ENCODE measurements around the gene PDZD11.

DNA sequence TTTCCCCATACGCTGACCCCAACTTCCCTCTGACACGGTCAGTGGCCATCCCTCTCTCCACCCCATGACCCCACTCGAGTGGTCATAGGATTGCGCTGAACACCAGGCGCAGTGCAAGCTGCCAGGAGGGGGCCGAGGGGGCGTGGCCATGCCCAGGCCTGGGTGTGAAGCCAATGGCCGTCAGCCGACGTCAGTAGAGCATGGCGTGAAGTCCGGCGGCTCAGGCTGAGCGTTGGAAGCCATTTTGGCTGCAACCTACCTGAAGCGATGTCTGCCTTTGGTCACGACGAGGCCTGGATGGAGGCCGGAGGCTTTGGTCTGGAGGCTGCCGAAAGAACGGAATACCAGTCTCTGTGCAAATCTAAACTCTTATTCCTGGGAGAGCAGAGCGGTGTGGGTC lies 7.8 kb downstream of the PDZD11 start, which contains the start of gene RAB41:
- no peak for TF ChIP-seq EZH2 (IDR thresholded peaks at IDR 0.05; ENCODE audit: low read depth)
- TF ChIP-seq, protein P1, sequence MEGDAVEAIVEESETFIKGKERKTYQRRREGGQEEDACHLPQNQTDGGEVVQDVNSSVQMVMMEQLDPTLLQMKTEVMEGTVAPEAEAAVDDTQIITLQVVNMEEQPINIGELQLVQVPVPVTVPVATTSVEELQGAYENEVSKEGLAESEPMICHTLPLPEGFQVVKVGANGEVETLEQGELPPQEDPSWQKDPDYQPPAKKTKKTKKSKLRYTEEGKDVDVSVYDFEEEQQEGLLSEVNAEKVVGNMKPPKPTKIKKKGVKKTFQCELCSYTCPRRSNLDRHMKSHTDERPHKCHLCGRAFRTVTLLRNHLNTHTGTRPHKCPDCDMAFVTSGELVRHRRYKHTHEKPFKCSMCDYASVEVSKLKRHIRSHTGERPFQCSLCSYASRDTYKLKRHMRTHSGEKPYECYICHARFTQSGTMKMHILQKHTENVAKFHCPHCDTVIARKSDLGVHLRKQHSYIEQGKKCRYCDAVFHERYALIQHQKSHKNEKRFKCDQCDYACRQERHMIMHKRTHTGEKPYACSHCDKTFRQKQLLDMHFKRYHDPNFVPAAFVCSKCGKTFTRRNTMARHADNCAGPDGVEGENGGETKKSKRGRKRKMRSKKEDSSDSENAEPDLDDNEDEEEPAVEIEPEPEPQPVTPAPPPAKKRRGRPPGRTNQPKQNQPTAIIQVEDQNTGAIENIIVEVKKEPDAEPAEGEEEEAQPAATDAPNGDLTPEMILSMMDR (conservative IDR thresholded peaks at IDR 0.05): no peak
